ENCODE data around the gene DNAAF9.

DNAAF9 gene

GRCh38 chr20:3412600-3413392 lies 5.3 kb upstream of the DNAAF9 start:
- no peak for DNase-seq (ENCODE audit: low read depth in 2 of 2, low spot score in 1 of 2)

- no peak for DNase-seq (ENCODE audit: low read depth in 2 of 2, low spot score in 1 of 2)
Measured at GRCh38 chr20:3410464-3410863, 3.0 kb upstream of the DNAAF9 start.

- DNase-seq (ENCODE audit: low read depth in 2 of 2, low spot score in 1 of 2), result no peak
Measured at GRCh38 chr20:3409417-3409816, 1.9 kb upstream of the DNAAF9 start.

- peak; percentile 20 to 41 for DNase-seq (ENCODE audit: low read depth in 2 of 2, low spot score in 1 of 2)
Measured at GRCh38 chr20:3407771-3408637, 535 bp upstream of the DNAAF9 start.

- no peak for DNase-seq (ENCODE audit: low read depth in 2 of 2, low spot score in 1 of 2)
Measured at GRCh38 chr20:3406481-3407039, 909 bp downstream of the DNAAF9 start.

GRCh38 chr20:3405696-3406358 lies 1.6 kb downstream of the DNAAF9 start:
- no peak for DNase-seq (ENCODE audit: low read depth in 2 of 2, low spot score in 1 of 2)

- DNase-seq (ENCODE audit: low read depth in 2 of 2, low spot score in 1 of 2), result no peak
Measured at GRCh38 chr20:3405139-3405538, 2.3 kb downstream of the DNAAF9 start.

- DNase-seq (ENCODE audit: low read depth in 2 of 2, low spot score in 1 of 2), result no peak
Measured at GRCh38 chr20:3404402-3404801, 3.1 kb downstream of the DNAAF9 start.

GRCh38 chr20:3403741-3404140 lies 3.7 kb downstream of the DNAAF9 start:
- DNase-seq (ENCODE audit: low read depth in 2 of 2, low spot score in 1 of 2), result no peak

- no peak for DNase-seq (ENCODE audit: low read depth in 2 of 2, low spot score in 1 of 2)
Measured at GRCh38 chr20:3402453-3402852, 5.0 kb downstream of the DNAAF9 start.

GRCh38 chr20:3400260-3401155 lies 7.0 kb downstream of the DNAAF9 start:
- DNase-seq (ENCODE audit: low read depth in 2 of 2, low spot score in 1 of 2), result no peak

GRCh38 chr20:3398681-3399252 lies 8.7 kb downstream of the DNAAF9 start:
- no peak for DNase-seq (ENCODE audit: low read depth in 2 of 2, low spot score in 1 of 2)

GRCh38 chr20:3396492-3396891 lies 11.0 kb downstream of the DNAAF9 start:
- DNase-seq (ENCODE audit: low read depth in 2 of 2, low spot score in 1 of 2), result no peak

- DNase-seq (ENCODE audit: low read depth in 2 of 2, low spot score in 1 of 2), result no peak
Measured at GRCh38 chr20:3392756-3393155, 14.7 kb downstream of the DNAAF9 start.

GRCh38 chr20:3390759-3391425 lies 16.6 kb downstream of the DNAAF9 start:
- DNase-seq (ENCODE audit: low read depth in 2 of 2, low spot score in 1 of 2), result no peak

GRCh38 chr20:3383878-3384495 lies 23.5 kb downstream of the DNAAF9 start:
- DNase-seq (ENCODE audit: low read depth in 2 of 2, low spot score in 1 of 2), result no peak

- DNase-seq (ENCODE audit: low read depth in 2 of 2, low spot score in 1 of 2), result no peak
Measured at GRCh38 chr20:3382836-3383235, 24.6 kb downstream of the DNAAF9 start.

- DNase-seq (ENCODE audit: low read depth in 2 of 2, low spot score in 1 of 2), result no peak
Measured at GRCh38 chr20:3380228-3381070, 27.0 kb downstream of the DNAAF9 start.
